ENCODE data around the gene CLPSL1.

DNA sequence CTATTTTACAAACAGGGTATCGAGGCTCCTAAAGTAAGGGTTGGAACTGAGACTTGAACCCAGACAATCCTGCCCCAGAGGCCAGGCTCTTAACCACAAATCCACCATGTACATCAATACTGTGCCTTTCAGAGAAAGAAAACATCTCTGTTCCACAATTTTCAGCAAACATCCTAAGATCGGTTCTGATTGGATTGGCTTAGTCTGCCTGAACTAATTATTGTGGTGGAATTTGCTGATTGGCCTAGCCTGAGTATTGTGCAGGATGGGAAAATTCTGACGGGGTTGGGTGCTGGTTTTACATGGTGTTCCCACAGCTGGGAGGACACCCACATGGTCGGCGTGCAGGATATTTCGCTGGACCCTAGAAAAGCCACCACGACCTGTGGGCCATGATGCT is at the start of gene CLPSL1:
- TF ChIP-seq, protein P1, sequence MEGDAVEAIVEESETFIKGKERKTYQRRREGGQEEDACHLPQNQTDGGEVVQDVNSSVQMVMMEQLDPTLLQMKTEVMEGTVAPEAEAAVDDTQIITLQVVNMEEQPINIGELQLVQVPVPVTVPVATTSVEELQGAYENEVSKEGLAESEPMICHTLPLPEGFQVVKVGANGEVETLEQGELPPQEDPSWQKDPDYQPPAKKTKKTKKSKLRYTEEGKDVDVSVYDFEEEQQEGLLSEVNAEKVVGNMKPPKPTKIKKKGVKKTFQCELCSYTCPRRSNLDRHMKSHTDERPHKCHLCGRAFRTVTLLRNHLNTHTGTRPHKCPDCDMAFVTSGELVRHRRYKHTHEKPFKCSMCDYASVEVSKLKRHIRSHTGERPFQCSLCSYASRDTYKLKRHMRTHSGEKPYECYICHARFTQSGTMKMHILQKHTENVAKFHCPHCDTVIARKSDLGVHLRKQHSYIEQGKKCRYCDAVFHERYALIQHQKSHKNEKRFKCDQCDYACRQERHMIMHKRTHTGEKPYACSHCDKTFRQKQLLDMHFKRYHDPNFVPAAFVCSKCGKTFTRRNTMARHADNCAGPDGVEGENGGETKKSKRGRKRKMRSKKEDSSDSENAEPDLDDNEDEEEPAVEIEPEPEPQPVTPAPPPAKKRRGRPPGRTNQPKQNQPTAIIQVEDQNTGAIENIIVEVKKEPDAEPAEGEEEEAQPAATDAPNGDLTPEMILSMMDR (IDR thresholded peaks at IDR 0.05; ENCODE audit: insufficient read depth, low read length, poor library complexity, severe bottlenecking), result no peak
- TF ChIP-seq EZH2phosphoT487 (conservative IDR thresholded peaks at IDR 0.05; ENCODE audit: low read length), result no peak
